Calu3 (cell line): ENCODE data around the gene RBP3. TPM values are rescaled to one million over a fixed set of nuclear protein-coding genes. Genes with fewer than 3 reads are reported as not detected.
A peak's percentile ranks its signal among the peaks of the same experiment; 100 is the strongest.

Source experiments
- BruUV-seq: library from RNA; stranded (reverse); fragments of 400-500 nt; replicated peaks from 2 replicates; lab custom pipeline; 2021; lab: Mats Ljungman, UMichigan
- CTCF ChIA-PET: fragments of 300-600 bp; sonication (Branson Sonifier 250); formaldehyde crosslinking; loops from one replicate; lab custom pipeline; 2022; ENCODE audit warnings: antibody characterized with exemption; lab: Charles Lee
- DNase-seq: peaks from one replicate; pipeline ENCODE4 v3.0.0; 2022
- H3K27ac Mint-ChIP-seq: one replicate; pipeline ENCODE4 v1.8.0; 2022; ENCODE audit warnings: mixed read lengths; ENCODE audit not compliant: unreplicated experiment
- H3K27me3 Mint-ChIP-seq: one replicate; pipeline ENCODE4 v1.8.0; 2022; ENCODE audit warnings: mixed read lengths; ENCODE audit not compliant: unreplicated experiment
- H3K36me3 Mint-ChIP-seq: one replicate; pipeline ENCODE4 v1.8.0; 2022; ENCODE audit warnings: mild to moderate bottlenecking, moderate library complexity, mixed read lengths; ENCODE audit not compliant: insufficient read depth, unreplicated experiment
- H3K4me1 Mint-ChIP-seq: one replicate; pipeline ENCODE4 v1.8.0; 2022; ENCODE audit warnings: mild to moderate bottlenecking, low read depth, mixed read lengths; ENCODE audit not compliant: unreplicated experiment
- H3K4me3 Mint-ChIP-seq: one replicate; pipeline ENCODE4 v1.8.0; 2022; ENCODE audit warnings: mild to moderate bottlenecking, low read depth, moderate library complexity, mixed read lengths; ENCODE audit not compliant: unreplicated experiment
- H3K9me3 Mint-ChIP-seq: one replicate; pipeline ENCODE4 v1.8.0; 2022; ENCODE audit warnings: low read depth, mixed read lengths; ENCODE audit not compliant: unreplicated experiment
- CTCF ChIP-seq: fragments of 200-600 bp; IDR thresholded peaks from one replicate; pipeline ENCODE4 v1.8.0; 2022; ENCODE audit warnings: antibody characterized with exemption; ENCODE audit not compliant: unreplicated experiment
- intact Hi-C: fragments of 100-400 bp; cut with micrococcal nuclease; formaldehyde crosslinking; loops from one replicate; pipeline ENCODE4 v1.10.0; 2022; ENCODE audit not compliant: unreplicated experiment
- total RNA-seq: library from RNA; stranded (reverse); gene quantifications from 2 replicates; pipeline ENCODE4 v1.2.3, GENCODE V29; 2022

RBP3 gene
- total RNA-seq, 1 experiment from 2014 or later, result not detected

- no peak for DNase-seq
Observed at GRCh38 chr10:47401210-47401609, 53.0 kb downstream of the RBP3 start.

GRCh38 chr10:47401874-47402640 lies 53.9 kb downstream of the RBP3 start:
- no peak for DNase-seq
- H3K27ac Mint-ChIP-seq, result peak overlapping the region; percentile 57
- no TSS peak for BruUV-seq
- H3K4me1 Mint-ChIP-seq, result peaks cover 35% of the 10 kb centered on the region
- intact Hi-C loops, result no loop called here
- H3K27me3 Mint-ChIP-seq, result no peaks in the 10 kb centered on the region
- peak overlapping the region; percentile 32 for H3K4me3 Mint-ChIP-seq
- CTCF ChIA-PET, result interaction anchor here (1.1 kb wide), 1 partner anchor 8 kb away, joined by 4 read pairs; no protein-coding TSS in a partner anchor
- H3K36me3 Mint-ChIP-seq, result peaks cover 7% of the 10 kb centered on the region
- H3K9me3 Mint-ChIP-seq, result peaks cover 2% of the 10 kb centered on the region
- no peak for TF ChIP-seq CTCF

More at GRCh38 chr10:47401210-47401609, 53.0 kb downstream of the RBP3 start:
- Mint-ChIP-seq H3K27me3 (no peaks in the 10 kb centered on the region), H3K36me3 (peaks cover 7% of the 10 kb centered on the region), H3K4me1 (peaks cover 43% of the 10 kb centered on the region), H3K4me3 (no peak overlapping the region), H3K27ac (no peak overlapping the region), H3K9me3 (peaks cover 2% of the 10 kb centered on the region)
- no peak for TF ChIP-seq CTCF
- CTCF ChIA-PET, result no interaction called here
- no TSS peak for BruUV-seq
- intact Hi-C loops, result no loop called here

GRCh38 chr10:47402641-47403301 lies 54.6 kb downstream of the RBP3 start:
- CTCF ChIA-PET, result interaction anchor here (1.1 kb wide), 1 partner anchor 9 kb away, joined by 4 read pairs; no protein-coding TSS in a partner anchor
- peaks cover 7% of the 10 kb centered on the region for H3K36me3 Mint-ChIP-seq

More at GRCh38 chr10:47402641-47403301, 54.6 kb downstream of the RBP3 start:
- H3K27me3 Mint-ChIP-seq, result no peaks in the 10 kb centered on the region
- intact Hi-C loops, result no loop called here
- peak overlapping the region; percentile 32 for H3K4me3 Mint-ChIP-seq
- peaks cover 35% of the 10 kb centered on the region for H3K4me1 Mint-ChIP-seq
- H3K9me3 Mint-ChIP-seq, result peaks cover 2% of the 10 kb centered on the region
- H3K27ac Mint-ChIP-seq, result peak overlapping the region; percentile 57
- no peak for TF ChIP-seq CTCF
- peak; percentile 72 for DNase-seq
- BruUV-seq, result no TSS peak
